ENCODE data around the gene SHB.
A peak's percentile ranks its signal among the peaks of the same experiment; 100 is the strongest.

The SHB gene

GRCh38 chr9:37986001-37986400 is 83.0 kb downstream of the SHB start:
- no peak for DNase-seq

GRCh38 chr9:37984672-37985611 is 84.1 kb downstream of the SHB start:
- DNase-seq: peak; percentile 82 to 94

- DNase-seq: no peak
Observed at GRCh38 chr9:37984278-37984671, 84.8 kb downstream of the SHB start.

GRCh38 chr9:37983381-37984067 is 85.5 kb downstream of the SHB start:
- peak in 1 of 2 experiments; percentile 16 for DNase-seq

- DNase-seq: no peak
Observed at GRCh38 chr9:37979844-37980243, 89.2 kb downstream of the SHB start.

- no peak for DNase-seq
Observed at GRCh38 chr9:37978983-37979382, 90.0 kb downstream of the SHB start.

- no peak for DNase-seq
Observed at GRCh38 chr9:37978481-37978864, 90.6 kb downstream of the SHB start.

GRCh38 chr9:37977851-37978480 is 91.1 kb downstream of the SHB start:
- no peak for DNase-seq

- no peak for DNase-seq
Observed at GRCh38 chr9:37976714-37977477, 92.1 kb downstream of the SHB start.

GRCh38 chr9:37975639-37976038 is 93.4 kb downstream of the SHB start:
- DNase-seq: no peak

GRCh38 chr9:37974506-37975173 is 94.4 kb downstream of the SHB start:
- no peak for DNase-seq

- DNase-seq: no peak
Observed at GRCh38 chr9:37972351-37972848, 96.6 kb downstream of the SHB start.

- no peak for DNase-seq
Observed at GRCh38 chr9:37971691-37972090, 97.3 kb downstream of the SHB start.

- DNase-seq: no peak
Observed at GRCh38 chr9:37971108-37971459, 97.9 kb downstream of the SHB start.

- DNase-seq: no peak
Observed at GRCh38 chr9:37970301-37971107, 98.5 kb downstream of the SHB start.

GRCh38 chr9:37969558-37970300 is 99.3 kb downstream of the SHB start:
- no peak for DNase-seq

- no peak for DNase-seq
Observed at GRCh38 chr9:37969130-37969529, 99.9 kb downstream of the SHB start.

GRCh38 chr9:37968228-37968701 is 100.8 kb downstream of the SHB start:
- DNase-seq: no peak

GRCh38 chr9:37967761-37968080 is 101.3 kb downstream of the SHB start:
- DNase-seq: no peak

GRCh38 chr9:37967014-37967760 is 101.8 kb downstream of the SHB start:
- no peak for DNase-seq
